ENCODE data around the gene PAPLN.

Gene PAPLN

GRCh38 chr14:73230051-73230450 lies 7.3 kb upstream of the PAPLN start:
- no peak for DNase-seq (ENCODE audit: low read depth)

GRCh38 chr14:73231981-73232851 lies 5.1 kb upstream of the PAPLN start:
- DNase-seq (ENCODE audit: low read depth) = no peak

- no peak for DNase-seq (ENCODE audit: low read depth)
These were observed 4.3 kb upstream of the PAPLN start for GRCh38 chr14:73232984-73233383.

GRCh38 chr14:73233564-73233963 lies 3.7 kb upstream of the PAPLN start:
- no peak for DNase-seq (ENCODE audit: low read depth)

- DNase-seq (ENCODE audit: low read depth) = no peak
These were observed 3.3 kb upstream of the PAPLN start for GRCh38 chr14:73234029-73234428.

- DNase-seq (ENCODE audit: low read depth) = no peak
These were observed 2.5 kb upstream of the PAPLN start for GRCh38 chr14:73234586-73235394.

- DNase-seq (ENCODE audit: low read depth) = no peak
These were observed 1.7 kb upstream of the PAPLN start for GRCh38 chr14:73235531-73236155.

GRCh38 chr14:73236157-73236556 lies 1.1 kb upstream of the PAPLN start:
- DNase-seq (ENCODE audit: low read depth) = no peak

- no peak for DNase-seq (ENCODE audit: low read depth)
These were observed 521 bp upstream of the PAPLN start for GRCh38 chr14:73236752-73237218.

- no peak for DNase-seq (ENCODE audit: low read depth)
These were observed 599 bp downstream of the PAPLN start for GRCh38 chr14:73237786-73238423.

GRCh38 chr14:73238424-73238852 lies 1.1 kb downstream of the PAPLN start:
- DNase-seq (ENCODE audit: low read depth) = no peak

- no peak for DNase-seq (ENCODE audit: low read depth)
These were observed 1.6 kb downstream of the PAPLN start for GRCh38 chr14:73238941-73239340.

- no peak for DNase-seq (ENCODE audit: low read depth)
These were observed 2.3 kb downstream of the PAPLN start for GRCh38 chr14:73239393-73240241.

- DNase-seq (ENCODE audit: low read depth) = no peak
These were observed 3.6 kb downstream of the PAPLN start for GRCh38 chr14:73240816-73241480.

- DNase-seq (ENCODE audit: low read depth) = no peak
These were observed 4.3 kb downstream of the PAPLN start for GRCh38 chr14:73241481-73242165.

GRCh38 chr14:73242357-73242901 lies 5.1 kb downstream of the PAPLN start:
- DNase-seq (ENCODE audit: low read depth) = no peak

GRCh38 chr14:73243341-73243740 lies 6.0 kb downstream of the PAPLN start:
- no peak for DNase-seq (ENCODE audit: low read depth)

- DNase-seq (ENCODE audit: low read depth) = no peak
These were observed 6.4 kb downstream of the PAPLN start for GRCh38 chr14:73243748-73244147.

GRCh38 chr14:73244541-73245290 lies 7.4 kb downstream of the PAPLN start:
- no peak for DNase-seq (ENCODE audit: low read depth)

Measured in stimulated activated CD8-positive, alpha-beta memory T cell treated with anti-CD3 and anti-CD28 coated beads, Interleukin-12 subunit alpha, Interleukin-12 subunit beta, amount 100 ng/mL, for 1 hour (primary cell).